ENCODE data around the gene TMEM135. TPM values are rescaled to one million over a fixed set of nuclear protein-coding genes. Genes with fewer than 3 reads are reported as not detected.

Gene TMEM135
- 62.8 TPM for total RNA-seq

GRCh38 chr11:87037450-87038234 lies at the start of gene TMEM135:
TMEM135 (plus strand) TSS chr11:87037934; CDS start chr11:87038046, 112 bp downstream.

Other genes starting within 250 kb of the TMEM135 start
- 105 TPM for gene PRSS23, start 237.4 kb upstream of the TMEM135 start, total RNA-seq
- 85.4 TPM for gene FZD4, start 82.5 kb upstream of the TMEM135 start, total RNA-seq